RWPE2 (cell line): Measurements from ENCODE around the gene RPUSD3.
"Not testable (repeated sequence)": the region's sequence is repeated elsewhere in the genome, so short reads cannot be mapped to it uniquely, and the experiment has no call there.

ENCODE experiments used
- ATAC-seq: fragments of 200-7000 bp; cut with Tn5 transposase; 3 replicates; pipeline ENCODE4 v1.9.1; 2021; ENCODE audit warnings: low read depth
- DNase-seq: peaks from one replicate; pipeline ENCODE4 v3.0.0-alpha.2; 2020; ENCODE audit warnings: low spot score
- H3K27ac ChIP-seq: fragments of 450-650 bp; 2 replicates; pipeline ENCODE4 v1.5.1; 2017; ENCODE audit warnings: mild to moderate bottlenecking; ENCODE audit not compliant: poor library complexity, severe bottlenecking
- H3K27me3 ChIP-seq: fragments of 250-450 bp; sonication (Bioruptor Pico); 2 replicates; pipeline ENCODE4 v1.5.1; 2021; ENCODE audit warnings: mild to moderate bottlenecking, moderate library complexity; ENCODE audit not compliant: insufficient read depth, poor library complexity, severe bottlenecking
- H3K36me3 ChIP-seq: fragments of 250-450 bp; sonication (Bioruptor Pico); 2 replicates; pipeline ENCODE4 v1.5.1; 2020; ENCODE audit warnings: low read depth, mild to moderate bottlenecking, moderate library complexity
- H3K4me1 ChIP-seq: fragments of 250-450 bp; sonication (Bioruptor Pico); 2 replicates; pipeline ENCODE4 v1.5.1; 2021; ENCODE audit warnings: mild to moderate bottlenecking, moderate library complexity; ENCODE audit not compliant: insufficient read depth, poor library complexity, severe bottlenecking
- H3K4me3 ChIP-seq: fragments of 250-450 bp; sonication (Bioruptor Pico); 2 replicates; pipeline ENCODE4 v1.5.1; 2021; ENCODE audit warnings: mild to moderate bottlenecking, moderate library complexity; ENCODE audit not compliant: severe bottlenecking
- H3K9me3 ChIP-seq: fragments of 250-450 bp; sonication (Bioruptor Pico); 2 replicates; pipeline ENCODE4 v1.5.1; 2021; ENCODE audit warnings: mild to moderate bottlenecking, moderate library complexity; ENCODE audit not compliant: severe bottlenecking
- CTCF ChIP-seq: fragments of 450-650 bp; IDR thresholded peaks from one replicate; pipeline ENCODE4 v1.5.1; 2017; ENCODE audit warnings: mild to moderate bottlenecking, moderate library complexity; ENCODE audit not compliant: poor library complexity, severe bottlenecking

The RPUSD3 gene

DNA sequence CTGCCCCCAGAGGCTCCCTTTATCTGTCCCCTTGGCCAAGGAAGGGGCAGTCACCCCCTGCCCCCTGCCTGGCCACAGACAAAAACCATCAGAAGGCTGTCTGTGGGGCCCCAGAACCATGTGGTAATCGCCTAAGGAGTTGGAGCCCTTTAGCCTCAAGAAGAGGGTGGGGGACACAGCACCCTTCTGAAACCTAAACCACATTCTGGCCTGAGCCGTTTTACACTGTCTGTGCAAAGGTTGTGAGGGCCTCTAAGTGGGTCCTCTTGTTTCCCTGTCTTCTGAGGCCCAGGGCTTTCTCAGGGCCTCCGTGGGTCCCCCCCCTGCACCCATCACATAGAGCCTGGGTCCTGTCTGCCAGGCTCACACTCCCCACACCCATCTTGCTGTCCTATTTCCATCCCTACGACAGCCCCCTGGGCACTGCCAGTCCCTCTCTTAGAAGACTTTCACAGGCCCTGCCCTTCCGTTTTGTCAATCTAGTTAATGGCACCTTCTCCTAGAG, 17.9 kb upstream of the RPUSD3 start:
- Histone ChIP-seq H3K9me3 (no peaks in the 10 kb centered on the region), H3K27me3 (no peaks in the 10 kb centered on the region), H3K4me1 (peaks cover 11% of the 10 kb centered on the region), H3K27ac (no peak overlapping the region), H3K4me3 (no peak overlapping the region), H3K36me3 (no peaks in the 10 kb centered on the region)
- no peak for TF ChIP-seq CTCF
- no peak for DNase-seq
- no peak for ATAC-seq

DNA sequence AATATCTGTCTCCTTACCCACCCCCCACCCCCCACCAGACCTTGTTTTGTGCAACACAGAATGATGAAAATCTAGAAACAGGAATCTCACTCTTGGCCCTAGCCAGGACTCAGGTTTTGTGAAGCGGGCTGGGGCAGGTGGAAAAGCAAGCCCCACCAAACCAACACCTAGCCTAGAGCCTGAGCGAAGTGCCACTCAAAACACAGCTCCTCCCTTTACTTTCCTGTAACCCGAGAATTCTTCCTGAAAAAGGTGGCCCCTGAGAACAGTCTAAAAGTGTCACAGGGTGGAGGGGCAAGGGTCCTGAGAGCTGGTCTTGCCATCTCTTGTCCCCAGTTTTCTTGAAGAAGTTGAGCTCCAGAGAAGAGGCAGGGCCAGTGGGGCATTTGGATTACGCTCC, 17.4 kb upstream of the RPUSD3 start:
- no peak for DNase-seq
- TF ChIP-seq CTCF, result no peak
- Histone ChIP-seq H3K27me3 (no peaks in the 10 kb centered on the region), H3K9me3 (no peaks in the 10 kb centered on the region), H3K4me3 (no peak overlapping the region), H3K36me3 (no peaks in the 10 kb centered on the region), H3K27ac (no peak overlapping the region), H3K4me1 (peaks cover 11% of the 10 kb centered on the region)
- no peak for ATAC-seq

DNA sequence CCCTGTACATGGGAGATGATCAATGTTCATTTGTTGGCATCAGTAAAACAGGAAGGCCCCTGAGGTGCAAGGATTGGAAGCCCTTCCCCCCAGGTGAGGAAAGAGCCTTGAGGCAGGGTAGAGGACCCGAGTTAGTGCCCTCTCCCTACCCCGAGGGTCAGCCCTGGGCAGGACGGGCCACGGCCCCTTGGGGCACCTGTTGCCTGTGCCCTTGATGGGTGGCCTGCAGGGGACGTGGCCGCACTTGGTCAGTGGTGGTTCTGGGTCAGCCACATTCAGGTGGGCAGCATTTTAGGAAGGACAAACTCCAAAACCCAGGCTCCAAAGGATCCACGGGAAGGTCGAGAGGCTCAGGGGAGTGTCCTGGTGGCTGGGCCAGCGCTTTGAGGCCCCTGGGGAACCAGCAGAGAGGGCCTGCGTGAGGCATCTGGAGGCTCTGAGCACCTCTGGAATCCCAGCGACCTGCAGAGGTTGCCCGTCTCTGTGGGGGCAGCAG, 15.8 kb upstream of the RPUSD3 start:
- DNase-seq, result no peak
- TF ChIP-seq CTCF, result no peak
- no peaks in the 10 kb centered on the region for H3K27me3 ChIP-seq
- no peak overlapping the region for H3K4me3 ChIP-seq
- no peak overlapping the region for H3K27ac ChIP-seq
- no peak for ATAC-seq
- H3K36me3 ChIP-seq, result no peaks in the 10 kb centered on the region
- no peaks in the 10 kb centered on the region for H3K9me3 ChIP-seq
- peaks cover 6% of the 10 kb centered on the region for H3K4me1 ChIP-seq

DNA sequence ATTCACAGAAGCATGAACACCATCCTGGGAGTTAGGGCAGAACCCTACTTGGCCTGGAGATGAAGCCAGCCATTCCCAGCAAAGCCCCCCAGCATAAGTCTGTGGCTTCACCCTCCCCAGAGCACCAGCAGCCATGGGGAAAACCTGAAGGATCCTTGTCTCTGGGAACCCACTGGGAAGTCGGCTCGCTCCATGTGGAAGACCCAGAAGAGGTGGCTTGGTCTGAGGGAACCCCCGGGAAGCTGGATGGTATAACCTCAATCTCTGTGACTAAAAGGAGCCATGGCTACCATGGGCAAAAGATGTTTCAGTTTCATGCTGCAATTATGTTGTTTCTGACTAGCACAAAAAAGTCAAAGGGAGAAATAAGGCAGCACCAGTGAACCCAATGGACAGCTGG, 11.8 kb upstream of the RPUSD3 start:
- Histone ChIP-seq H3K9me3 (no peaks in the 10 kb centered on the region), H3K36me3 (no peaks in the 10 kb centered on the region), H3K27ac (no peak overlapping the region), H3K4me3 (no peak overlapping the region), H3K27me3 (no peaks in the 10 kb centered on the region), H3K4me1 (no peaks in the 10 kb centered on the region)
- no peak for TF ChIP-seq CTCF
- ATAC-seq (no peak), DNase-seq (no peak)

DNA sequence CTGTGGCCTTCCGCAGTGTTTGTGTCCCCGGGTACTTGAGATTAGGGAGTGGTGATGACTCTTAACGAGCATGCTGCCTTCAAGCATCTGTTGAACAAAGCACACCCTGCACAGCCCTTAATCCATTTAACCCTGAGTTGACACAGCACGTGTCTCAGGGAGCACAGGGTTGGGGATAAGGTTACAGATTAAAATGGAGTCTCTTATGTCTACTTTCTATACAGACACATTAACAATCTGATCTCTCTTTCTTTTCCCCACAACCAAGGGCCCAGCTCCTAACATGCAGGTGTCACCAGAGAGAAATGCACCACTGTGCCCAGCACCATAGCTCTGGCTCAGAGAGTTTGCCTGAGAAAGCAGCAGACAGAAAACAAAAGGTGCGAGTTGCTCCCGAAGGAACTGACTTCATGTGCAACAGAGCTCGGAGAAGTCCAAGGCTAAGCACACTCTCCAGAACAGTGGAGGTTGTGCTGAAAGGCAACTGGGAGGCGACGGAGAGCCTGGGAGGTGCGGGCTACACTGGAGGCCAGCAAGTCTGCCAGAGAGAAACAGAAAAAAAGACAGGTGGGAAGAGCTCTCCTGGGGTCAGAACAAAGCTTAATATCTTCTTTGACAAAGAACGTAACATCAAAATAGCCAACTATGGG, 10.6 kb upstream of the RPUSD3 start:
- H3K9me3 ChIP-seq, H3K4me3 ChIP-seq, DNase-seq, H3K27ac ChIP-seq, H3K4me1 ChIP-seq, H3K27me3 ChIP-seq, H3K36me3 ChIP-seq, ATAC-seq: not testable (repeated sequence)
